ENCODE measurements around the gene MRPL16.
"Not testable (repeated sequence)": the region's sequence is repeated elsewhere in the genome, so short reads cannot be mapped to it uniquely, and the experiment has no call there.

Gene MRPL16

DNA sequence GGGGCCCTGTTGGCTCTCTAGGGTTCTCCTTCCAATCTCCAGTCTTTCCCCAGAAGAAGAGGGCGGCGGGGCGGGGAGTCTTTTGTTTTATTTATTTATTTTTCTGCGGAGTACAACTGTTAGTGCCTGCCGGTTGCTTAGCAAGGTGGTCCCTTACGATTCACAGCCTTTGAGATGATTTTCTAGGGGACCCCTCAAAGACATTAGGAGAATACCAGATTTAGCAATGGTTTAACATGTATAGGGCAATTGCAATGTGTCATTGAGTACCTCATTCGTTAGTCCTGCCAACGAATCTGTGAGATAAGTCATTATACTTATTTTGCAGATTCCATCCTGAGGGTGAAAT is 307 bp upstream of the MRPL16 start:
- DNase-seq = no peak

DNA sequence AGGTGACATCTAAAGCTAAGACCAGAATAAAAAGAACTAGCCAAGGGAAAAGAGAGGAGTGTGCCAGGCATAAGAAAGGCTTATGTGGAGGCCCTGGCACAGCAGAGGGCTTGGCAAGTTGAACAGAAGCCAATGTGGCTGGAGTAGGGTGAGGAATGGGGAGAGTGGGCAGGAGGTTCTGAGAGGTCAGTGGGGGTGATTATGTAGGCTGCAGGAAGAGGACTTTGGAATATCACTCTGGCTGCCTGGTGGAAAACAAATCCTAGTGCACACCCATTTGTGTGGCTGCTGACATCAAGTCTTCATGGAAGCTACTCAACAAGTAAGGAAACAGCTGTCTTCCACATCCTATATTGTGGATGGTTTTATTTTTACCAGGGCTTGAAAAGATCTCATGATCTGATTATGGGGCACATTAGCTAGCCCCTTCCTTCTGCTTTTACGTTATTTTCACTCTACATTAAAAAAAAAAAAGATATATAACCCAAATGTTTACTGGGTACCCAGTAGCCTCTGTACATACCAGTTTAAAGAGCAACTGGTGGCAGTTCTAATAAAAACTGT is 3.4 kb downstream of the MRPL16 start:
- no peak for DNase-seq

DNA sequence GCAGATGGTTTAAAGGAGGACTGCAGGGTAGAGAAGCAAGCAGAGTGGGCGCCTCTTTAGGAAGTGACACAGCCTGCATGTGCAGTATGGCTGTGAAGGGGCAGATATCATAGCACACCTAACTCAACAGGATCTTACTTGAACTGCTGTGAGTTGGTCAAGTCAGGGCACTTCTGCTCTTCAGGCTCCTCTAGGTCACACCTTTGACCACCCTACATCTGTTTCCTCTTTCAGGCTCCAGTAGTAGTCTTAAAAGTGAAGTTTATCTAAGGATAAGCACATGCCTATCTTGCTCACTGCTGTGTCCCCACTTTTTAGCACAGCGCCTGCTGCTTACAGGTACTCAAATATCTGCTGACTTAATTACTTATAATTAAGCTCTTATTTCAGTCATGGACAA is 6.5 kb downstream of the MRPL16 start:
- DNase-seq = no peak

- DNase-seq = peak; percentile 31
These were observed 7.9 kb downstream of the MRPL16 start for GRCh38 chr11:59802639-59803176.

DNA sequence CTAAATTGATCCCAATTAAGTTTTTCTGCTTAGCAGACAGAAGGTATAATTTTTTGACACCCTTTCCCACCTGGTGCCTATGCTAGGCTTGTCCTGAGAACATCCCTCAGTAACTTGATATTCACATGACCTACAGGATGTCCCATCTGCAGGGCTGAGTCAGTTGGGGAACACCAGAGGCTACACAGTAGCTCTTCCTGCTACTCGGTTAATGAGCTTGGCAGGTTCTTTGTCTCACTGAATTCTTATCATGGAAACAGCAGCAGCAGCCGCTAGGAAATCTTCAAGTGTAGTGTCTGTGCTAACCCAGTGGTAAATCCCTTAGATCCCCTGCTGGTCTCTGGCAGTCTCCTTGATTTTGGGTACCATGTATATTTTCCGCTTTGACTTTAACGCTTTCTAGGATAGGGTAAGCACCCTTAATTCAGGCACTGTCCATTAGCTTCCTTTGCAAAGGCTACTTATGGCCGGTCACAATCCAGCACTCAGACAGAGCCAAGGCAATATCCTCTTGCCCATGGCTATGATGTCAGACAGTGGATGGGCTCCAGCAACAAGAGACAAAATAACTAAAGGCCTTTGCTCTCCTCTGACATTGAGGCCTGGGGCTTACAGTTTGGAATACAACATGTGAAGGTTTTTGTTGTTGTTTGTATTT is 8.5 kb downstream of the MRPL16 start:
- DNase-seq = no peak

GRCh38 chr11:59801160-59801706 is 9.3 kb downstream of the MRPL16 start:
- DNase-seq = no peak

- DNase-seq = no peak
These were observed 10.1 kb downstream of the MRPL16 start for GRCh38 chr11:59800390-59801025.

DNA sequence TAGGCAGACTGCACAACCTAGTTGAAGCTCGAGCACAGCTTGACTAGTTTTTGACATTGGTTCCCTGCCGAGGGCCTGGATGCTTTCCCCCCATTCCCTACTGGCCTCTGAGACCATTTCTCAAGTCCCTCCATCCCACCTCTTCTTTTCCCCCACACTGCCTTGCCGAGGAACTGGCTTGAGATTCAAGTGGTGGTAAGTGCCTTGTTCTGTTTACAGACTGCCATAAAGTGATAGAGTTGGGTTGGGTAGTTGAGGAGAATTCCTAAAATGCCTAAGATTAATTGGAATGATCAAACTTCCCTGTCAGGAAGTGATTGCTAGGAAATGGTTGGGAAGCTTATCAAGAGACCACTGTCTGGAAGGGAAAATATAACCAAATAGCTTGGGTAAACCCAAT is 16.2 kb downstream of the MRPL16 start:
- no peak for DNase-seq

DNA sequence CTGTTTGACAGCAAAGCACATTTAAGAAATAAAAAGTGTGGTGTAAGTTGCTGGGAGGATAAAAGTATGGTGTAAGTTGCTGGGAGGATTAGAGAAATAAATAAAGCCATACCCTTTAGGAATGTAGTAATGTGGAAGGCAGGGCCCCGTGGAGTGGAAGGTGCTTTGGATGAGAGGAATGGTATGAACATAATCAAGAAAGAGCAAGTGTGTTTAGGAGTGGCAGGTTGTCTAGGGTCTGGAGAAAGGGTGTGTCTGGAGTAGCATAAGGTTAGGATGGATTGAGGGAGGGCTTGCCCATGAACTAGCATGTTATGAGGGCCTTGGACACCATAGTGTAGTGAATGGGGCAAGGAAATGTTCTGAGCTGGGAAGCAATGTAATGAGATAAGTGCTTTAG is 18.1 kb downstream of the MRPL16 start:
- DNase-seq = no peak

DNA sequence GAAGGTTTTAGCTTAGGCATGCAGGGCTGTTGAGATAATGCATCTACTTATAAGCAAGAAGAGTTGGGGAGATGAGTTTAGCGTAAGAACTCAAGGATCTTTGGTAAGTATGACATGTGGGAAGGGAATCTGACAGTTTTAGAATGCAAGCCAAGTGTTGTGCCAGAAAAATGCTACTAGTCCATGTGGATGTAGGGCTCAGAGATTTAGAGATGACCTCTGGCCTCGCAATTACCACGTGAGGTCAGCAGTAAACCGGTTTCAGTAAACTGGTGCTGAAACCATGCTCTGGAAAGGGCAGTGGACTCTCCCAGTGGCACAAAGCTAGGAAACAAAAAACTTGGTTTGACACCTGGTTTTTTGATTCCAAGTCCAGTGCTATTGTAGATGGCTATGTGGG is 18.9 kb downstream of the MRPL16 start:
- DNase-seq = no peak

GRCh38 chr11:59787816-59788215 is 22.8 kb downstream of the MRPL16 start:
- DNase-seq = no peak

GRCh38 chr11:59787255-59787588 is 23.4 kb downstream of the MRPL16 start:
- DNase-seq = no peak

- DNase-seq = no peak
These were observed 24.8 kb downstream of the MRPL16 start for GRCh38 chr11:59785818-59786217.

GRCh38 chr11:59784441-59784840 is 26.1 kb downstream of the MRPL16 start:
- DNase-seq = not testable (repeated sequence)

- DNase-seq = no peak
These were observed 26.9 kb downstream of the MRPL16 start for GRCh38 chr11:59783632-59784090.

DNA sequence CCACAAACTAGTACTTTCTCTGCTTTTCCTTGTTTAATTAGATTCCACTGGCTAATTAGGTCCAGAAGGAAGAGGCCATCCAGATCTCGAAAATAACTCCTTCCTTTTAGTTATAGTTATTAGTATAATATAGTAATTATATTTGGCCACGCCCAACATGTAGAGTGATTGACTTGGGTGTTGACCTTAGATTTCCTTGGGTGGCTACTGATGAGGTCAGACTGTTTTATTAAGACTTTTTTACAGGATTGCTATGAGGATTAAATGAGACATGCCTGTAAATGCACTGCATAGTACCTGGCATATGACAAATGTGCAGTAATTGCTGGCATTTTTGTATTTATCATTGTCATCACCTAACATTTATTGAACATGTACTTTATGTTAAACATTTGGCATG is 28.5 kb downstream of the MRPL16 start:
- DNase-seq = no peak

GRCh38 chr11:59779487-59779886 is 31.1 kb downstream of the MRPL16 start:
- DNase-seq = no peak

- no peak for DNase-seq
These were observed 32.5 kb downstream of the MRPL16 start for GRCh38 chr11:59778122-59778521.

GRCh38 chr11:59777104-59777503 is 33.5 kb downstream of the MRPL16 start:
- no peak for DNase-seq

GRCh38 chr11:59776210-59777066 is 34.1 kb downstream of the MRPL16 start:
- DNase-seq = no peak

- DNase-seq = no peak
These were observed 37.5 kb downstream of the MRPL16 start for GRCh38 chr11:59773083-59773440.

- DNase-seq = no peak
These were observed 39.0 kb downstream of the MRPL16 start for GRCh38 chr11:59771605-59772004.

DNA sequence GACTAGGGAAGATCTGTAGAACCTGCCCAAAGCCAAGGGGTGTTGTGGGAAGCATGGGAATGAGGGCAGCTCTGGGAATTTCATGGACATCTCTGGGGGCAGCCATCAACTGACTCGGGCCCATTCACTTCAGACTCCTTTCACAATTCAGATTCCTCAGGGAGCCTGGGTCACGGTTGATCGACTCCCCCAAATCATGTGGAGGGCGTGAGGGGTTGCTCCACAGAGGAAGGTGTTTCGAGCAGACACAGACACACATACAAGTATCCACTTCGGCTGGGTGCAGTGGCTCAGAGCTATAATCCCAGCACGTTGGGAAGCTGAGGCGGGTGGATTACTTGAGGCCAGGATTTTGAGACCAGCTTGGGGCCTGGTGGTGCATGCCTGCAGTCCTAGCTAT is 39.7 kb downstream of the MRPL16 start:
- no peak for DNase-seq
